GM18520 (cell line): ENCODE results near the gene UBE2F.
"Not testable (repeated sequence)": the region's sequence is repeated elsewhere in the genome, so short reads cannot be mapped to it uniquely, and the experiment has no call there.

Source experiments
- ATAC-seq: cut with Tn5 transposase; IDR thresholded peaks from one replicate; pipeline ENCODE4 v1.9.1; 2021; ENCODE audit not compliant: unreplicated experiment

UBE2F gene

DNA sequence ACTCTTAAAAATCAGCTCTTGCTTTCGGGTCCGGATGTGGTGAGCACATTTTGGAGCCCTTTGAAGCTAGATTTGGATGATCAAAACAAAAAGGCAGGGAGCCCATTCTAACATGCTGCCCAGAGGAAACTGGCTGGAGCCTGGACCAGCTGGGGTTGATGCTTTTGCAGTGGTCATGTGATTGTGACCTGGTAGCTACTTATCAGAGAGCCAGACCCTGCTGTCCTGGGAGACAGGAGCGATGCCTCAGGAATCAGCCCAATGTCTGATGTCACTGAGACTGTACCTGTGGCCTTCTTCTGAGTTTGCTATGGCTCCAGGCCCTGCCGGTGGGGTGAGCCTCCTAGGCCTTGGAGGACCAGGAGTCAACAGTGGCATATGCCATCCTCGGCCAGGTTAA is 75.3 kb downstream of the UBE2F start:
- ATAC-seq = no peak

DNA sequence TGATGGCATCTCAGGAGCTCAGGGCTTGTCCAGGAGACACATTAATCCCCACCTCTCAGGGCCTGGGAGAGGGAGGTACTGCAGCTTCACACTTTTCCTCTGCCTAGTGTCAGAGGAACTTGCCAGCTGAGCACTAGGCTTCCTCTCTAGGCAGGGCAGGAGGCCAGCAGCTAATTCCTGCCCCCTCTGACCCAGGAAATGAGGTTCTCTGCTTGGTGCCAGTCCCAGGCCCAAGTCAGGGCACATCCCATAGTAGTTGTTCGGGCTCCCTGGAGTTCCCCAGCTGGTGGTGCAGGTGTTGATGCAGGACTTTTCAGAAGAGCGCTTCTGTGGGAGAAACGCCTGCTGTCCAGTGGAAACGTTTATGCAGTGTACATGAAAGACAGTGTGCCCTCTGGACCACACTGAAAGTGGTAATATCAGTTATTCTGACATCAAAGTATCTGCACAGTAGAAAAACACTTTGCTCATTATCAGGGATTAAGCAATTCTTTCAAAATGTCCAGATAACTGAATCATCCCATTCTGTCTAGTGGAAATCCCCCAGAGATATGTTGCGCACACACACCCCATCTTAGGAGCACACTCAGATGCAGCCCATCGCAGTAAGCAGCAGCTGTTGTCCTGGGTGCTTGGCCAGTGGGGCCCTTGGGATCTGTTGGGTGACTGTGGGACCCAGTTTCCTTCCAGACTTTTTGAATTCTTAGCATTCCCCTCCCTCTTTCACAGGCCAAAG is 76.2 kb downstream of the UBE2F start:
- ATAC-seq = no peak

DNA sequence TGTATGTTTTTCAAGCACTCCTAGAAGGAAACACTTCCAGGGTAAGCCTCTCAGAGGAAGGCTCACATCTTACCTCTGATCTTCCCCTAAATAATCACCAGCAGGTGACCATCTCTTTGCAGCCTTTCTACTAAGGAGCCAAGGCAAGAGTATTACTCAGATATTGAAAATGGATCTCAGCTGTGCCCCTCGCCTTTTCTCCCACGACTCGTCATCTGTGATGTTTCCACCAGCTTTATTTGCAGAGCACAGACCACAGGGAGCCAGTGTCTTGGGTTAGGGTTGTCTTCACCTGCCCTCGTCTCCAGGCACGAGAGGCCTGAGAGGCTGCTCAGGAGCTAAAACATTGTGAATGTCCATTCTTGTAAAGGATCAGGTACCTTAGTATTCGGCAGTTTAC is 77.0 kb downstream of the UBE2F start:
- ATAC-seq = no peak

DNA sequence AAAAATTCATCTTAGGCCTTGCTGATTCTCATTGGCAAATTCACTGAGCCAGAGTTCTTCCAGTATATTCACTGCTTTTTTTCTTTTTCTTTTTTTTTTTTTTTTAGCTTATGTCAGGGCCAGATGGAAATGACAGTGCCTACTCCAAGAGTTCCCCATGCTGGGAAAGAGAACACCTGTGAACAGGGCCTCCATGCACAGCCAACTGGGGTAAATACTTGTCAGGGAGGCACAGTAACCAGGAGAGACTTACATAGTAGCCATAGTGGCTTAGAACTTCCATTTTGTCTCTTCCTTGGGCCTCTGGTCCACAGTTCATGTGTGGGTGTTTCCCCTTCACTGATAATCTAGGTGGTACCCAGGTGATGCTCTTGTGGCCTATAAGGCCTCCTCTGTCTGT is 78.8 kb downstream of the UBE2F start:
- ATAC-seq = no peak

DNA sequence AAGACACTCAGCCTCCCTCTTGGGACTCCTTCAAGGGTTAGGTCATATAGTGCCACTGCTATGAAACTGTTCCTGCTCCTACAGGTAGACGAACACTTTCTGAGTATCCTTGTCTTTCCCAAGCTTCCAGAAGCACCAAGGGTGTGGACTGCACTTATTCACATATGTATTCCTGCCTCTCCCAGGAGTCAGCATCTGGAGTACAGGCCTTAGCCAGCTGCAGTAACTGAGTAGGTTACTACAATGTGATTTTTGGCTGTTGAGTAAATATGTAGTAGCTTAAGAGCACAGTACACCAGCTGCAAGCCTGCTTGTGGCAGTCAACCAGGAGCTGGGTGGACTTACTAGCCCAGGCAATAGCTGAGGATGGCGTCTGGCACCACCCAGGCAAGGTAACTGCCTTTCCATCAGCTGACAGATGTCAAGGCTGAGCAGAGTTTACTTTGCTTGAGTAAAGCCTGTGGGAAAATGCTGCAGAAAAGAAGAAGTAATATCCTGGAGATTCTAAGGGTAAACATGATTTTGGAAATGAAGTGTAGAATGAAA is 80.0 kb downstream of the UBE2F start:
- no peak for ATAC-seq

DNA sequence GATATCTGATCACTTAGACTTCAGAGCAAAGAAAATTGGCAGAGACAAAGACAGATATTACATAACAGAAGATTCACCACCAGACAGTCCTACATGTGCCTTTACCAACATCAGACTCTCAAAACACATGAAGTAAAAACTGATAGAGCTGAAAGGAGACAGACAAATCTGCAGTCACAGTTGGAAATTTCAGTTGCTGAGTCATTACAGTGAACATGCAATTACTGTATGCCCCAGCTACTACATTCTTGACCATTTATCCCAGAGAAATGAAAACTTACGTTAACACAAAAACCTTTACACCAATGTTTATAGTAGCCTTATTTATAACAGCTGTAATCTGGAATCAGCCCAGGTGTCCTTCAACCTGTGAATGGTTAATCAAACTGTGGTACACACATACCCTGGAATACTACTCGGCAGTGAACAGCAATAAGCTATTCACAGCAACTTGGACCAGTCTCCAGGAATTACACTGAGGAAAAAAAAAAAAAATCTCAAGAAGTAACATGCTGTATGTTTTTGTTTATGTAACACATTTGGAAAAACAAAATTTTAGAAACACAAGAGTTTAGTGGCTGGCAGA is 86.5 kb downstream of the UBE2F start:
- ATAC-seq = no peak

DNA sequence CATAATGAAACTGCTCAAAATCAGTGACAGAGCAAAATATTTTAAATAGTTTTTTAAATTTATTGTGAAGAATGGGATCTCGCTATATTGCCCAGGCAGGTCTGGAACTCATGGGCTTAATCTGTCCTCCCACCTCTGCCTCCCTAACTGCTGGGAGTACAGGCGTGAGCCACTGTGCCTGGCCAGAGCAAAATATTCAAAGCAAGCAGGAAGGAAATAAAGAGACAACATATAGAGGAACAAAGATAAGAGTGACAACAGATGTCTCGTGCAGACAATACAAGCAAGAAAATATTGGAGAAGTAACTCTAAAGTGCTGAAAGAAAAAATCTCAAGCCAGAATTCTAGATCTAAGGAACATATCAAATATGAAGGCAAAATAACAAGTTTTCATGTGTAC is 89.0 kb downstream of the UBE2F start:
- no peak for ATAC-seq

DNA sequence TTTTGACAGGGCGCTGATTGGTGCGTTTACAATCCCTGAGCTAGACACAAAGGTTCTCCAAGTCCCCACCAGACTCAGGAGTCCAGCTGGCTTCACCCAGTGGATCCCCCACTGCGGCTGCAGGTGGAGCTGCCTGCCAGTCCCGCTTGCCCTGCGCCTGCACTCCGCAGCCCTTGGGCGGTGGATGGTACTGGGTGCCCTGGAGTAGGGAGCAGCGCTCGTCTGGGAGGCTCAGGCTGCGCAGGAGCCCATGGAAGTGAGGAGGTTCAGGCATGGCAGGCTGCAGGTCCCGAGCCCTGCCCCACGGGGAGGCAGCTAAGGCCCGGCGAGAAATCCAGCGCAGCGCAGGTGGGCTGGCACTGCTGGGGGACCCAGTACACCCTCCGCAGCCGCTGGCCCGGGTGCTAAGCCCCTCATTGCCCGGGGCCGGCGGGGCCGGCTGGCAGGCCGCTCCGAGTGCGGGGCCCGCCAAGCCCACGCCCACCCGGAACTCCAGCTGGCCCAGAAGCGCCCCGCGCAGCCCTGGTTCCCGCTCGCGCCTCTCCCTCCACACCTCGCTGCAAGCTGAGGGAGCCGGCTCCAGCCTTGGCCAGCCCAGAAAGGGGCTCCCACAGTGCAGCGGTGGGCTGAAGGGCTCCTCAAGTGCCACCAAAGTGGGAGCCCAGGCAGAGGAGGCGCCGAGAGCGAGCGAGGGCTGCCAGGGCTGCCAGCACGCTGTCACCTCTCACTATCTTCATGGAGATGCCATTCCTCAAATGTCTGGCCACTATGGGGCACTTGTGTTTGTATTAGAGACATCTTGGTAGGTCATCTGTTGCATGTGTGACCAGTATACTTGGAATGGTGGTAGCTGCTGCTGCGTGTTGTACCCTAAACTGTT is 91.1 kb downstream of the UBE2F start:
- ATAC-seq = not testable (repeated sequence)

DNA sequence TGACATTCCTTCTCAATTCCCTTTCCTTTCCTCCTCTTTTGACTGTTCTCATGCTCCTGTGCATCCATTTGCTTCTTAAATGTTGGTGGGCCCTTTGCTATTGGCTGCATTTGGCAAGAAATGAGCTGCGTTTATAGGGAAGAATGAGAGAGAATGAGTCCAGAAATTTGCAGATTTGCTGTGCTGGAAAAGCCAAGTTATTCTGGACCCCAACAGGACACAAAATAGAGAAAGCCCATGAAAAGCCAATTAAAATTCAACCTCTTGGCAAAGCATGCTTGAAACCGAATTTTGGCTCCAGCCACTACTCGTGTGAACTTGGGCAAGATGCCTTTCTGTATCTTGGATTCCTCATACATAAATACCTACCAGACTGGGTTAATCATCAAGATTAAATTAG is 92.7 kb downstream of the UBE2F start:
- ATAC-seq = no peak

DNA sequence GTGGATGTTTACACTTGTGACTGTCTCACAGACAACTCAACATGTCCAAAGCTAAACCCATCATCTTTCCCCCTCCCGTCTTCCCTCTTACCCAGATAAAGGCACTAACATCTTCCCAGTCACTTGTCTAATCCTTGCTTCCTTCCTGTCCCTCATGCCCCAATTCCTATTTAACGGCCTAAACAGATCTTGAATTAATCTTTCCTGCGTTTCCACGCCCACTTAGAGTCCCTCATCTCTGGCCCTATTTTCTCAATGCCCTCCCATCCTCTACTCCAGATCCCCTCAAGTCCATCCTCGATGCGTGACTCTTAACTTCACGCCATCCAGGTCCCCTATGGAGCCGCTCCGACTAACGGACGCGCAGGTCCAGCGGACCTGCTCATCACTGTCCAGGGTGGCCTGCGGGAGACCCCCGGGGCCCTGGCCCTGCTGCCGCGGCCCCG is 93.3 kb downstream of the UBE2F start:
- no peak for ATAC-seq

DNA sequence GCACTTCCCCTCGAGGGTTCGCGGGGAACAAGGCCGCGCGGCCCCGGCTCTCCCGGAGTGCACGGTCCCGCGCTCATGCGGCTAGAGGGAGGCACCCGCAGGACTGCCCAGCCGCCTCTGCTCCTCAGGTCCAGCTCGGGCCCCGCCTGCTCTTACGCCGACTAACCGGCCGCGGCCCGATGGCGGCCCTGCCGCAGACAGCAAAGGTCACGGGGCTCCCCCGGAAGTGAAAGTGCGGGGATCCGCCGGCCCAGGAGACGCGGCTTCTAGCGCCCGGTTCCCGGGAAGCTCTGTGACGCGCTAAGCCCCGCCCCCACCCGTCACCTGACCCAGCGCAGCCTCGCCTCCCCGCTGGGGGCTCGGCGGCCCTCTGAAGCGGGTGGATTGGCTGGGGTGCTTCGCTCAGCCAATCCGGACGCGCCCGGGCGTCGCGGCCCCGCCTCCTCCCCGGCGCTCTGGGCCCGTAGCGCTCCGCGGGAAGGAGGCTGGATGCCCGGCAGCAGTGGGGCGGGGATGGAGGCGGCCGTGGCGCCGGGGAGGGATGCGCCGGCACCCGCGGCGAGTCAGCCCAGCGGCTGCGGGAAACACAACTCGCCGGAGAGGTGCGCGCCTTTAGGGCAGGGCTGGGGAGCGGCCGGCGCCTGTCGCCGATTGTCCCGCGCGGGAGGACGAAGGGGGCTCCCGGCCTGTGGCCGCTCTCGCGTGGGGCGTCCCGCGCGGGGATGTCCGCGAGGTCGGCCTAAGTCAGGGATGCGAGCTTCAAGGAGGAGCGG is 93.9 kb downstream of the UBE2F start, which contains the start of gene SCLY:
TSS of gene SCLY (plus strand) at position 460 of the 773 bp plus-strand sequence. CDS start at position 514, 54 bp downstream.
- ATAC-seq = peak; percentile 91

DNA sequence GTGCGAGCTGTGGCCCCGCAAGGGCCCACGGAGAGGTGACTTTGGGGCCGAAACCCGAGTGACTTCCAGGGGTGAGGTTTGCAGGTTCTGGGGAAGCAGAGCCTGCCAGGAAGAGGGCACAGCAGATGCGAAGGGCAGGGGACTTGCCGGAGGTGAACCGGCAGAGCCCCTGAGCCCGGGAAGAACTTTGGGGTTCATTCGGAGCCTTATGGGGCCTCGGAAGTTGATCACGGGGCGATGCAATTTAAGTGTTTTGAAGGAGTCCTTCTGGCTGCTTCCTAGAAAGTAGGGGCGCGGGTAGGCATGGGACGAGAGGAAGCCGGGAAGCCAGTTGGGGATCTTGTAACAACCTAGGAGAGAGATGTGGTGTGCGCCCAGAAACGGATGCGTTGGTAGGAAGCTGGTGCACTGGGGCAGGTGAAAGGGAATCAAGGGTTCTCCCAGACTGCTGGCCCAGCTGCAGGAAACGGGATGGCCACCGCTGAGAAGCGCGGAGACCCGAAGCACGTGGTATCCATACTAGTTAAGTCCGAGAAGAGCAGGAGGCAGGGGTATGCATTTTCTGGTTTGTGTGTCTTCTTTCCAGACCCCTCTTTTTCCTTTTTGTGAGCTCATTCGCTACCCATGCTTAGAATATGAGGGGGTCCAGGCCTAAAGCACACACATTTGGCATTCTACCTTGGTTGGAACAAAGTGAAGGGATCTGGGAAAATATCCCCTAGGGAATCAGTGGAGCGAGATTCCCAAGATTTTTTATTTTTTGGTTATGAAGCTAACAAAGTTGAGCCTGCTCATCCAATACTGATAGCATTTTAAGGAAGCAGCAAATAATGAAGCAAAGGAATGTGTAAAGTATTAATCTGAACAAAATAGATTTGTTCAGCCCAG is 94.7 kb downstream of the UBE2F start:
- ATAC-seq = no peak

DNA sequence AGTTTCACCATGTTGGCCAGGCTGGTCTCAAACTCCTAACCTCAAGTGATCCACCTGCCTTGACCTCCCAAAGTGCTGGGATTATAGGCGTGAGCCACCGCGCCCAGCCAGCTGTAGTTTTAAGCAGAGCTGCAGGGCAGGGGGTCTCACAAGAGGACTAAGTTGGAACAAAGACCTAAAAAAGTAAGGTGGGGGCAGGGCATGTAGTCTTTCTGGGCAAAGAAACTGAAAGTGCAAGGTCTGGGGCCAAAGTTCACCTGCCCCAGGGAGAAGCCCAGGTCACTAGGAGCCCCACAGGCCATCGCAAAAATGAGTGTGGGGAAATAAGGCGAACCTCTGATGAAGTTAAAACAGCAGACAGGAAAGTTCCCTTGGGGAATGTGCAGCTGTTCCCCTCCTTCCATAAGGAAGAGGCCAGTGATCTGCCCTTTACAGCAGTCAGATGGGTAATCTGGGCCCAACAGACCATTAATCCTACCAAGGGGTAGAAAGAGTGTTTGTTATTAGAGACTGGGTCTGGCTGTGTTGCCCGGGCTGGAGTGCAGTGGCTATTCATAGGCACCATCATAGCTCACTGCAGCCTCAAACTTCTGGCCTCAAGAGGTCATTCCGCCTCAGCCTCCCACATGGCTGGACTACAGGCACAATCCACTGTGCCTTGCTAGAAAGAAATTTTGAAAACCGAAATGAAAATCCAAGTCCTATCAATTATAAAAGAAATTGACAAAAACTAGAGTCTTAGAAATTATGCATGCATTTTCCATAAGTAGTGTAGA is 96.8 kb downstream of the UBE2F start:
- no peak for ATAC-seq

DNA sequence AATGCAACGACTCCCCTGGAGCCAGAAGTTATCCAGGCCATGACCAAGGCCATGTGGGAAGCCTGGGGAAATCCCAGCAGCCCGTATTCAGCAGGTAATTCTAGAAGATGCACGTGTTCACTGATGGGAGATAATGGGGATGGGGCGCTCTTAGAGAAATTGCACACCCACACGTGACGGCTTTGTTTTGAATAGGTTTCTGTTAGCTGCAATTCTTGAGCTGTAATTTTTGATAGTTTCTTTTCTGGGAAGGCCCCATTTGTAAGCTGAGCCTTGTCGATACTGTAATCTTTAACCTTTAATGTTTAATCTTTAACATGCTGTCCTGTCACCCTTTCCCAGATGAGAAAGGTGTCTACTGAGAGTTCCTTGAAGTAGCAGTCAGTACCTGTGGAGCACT is 97.6 kb downstream of the UBE2F start:
- no peak for ATAC-seq

DNA sequence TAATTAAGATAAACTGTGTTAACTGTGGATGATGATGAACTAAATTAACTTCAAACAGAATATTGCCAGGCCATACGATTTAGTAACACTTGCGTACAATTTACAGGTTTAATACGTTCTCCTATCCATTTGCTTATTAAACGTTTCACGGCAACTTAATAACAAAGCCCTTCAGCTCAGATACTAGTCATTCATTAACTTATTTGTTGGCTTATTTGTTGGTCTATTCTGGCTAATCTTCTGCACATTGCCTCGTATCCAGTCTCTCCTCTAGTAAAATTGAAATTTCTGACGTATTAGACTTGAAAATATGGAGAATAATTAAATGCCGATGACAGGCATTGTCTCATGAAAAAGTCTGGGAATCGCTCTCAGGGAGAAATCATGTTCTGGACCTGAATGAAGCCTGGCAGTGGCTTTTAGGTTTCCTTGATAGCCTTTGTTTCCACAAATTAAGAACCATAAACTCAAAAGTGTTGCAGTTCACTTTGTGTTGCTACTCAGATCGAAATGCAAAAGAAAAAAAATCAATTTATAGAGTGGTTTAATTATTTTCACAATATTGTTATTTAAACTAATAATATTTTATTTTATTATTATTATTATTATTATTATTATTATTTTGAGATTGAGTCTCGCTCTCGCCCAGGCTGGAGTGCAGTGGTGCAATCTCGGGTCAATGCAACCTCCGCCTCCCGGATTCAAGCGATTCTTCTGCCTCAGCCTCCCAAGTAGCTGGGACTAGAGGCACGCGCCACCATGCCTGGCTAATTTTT is 98.4 kb downstream of the UBE2F start:
- ATAC-seq = no peak

DNA sequence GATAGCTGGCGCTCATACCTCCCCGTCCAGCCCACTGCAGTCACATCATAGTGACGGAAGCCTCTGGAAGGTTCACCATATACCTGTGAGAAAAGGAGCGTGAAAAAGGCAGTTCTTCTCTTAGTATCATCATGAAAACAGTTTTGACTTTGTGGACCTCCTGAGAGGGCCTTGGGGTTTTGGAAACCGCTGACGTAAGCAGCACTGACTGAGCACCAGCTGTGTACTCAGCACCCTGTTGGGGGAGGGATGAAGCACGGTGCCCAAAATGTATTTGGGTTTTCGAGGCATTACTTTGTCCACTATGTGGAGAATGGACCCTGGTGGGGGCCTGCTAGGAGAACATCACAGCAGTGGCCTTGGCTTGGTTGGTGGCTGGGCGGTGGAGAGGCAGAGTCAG is 99.4 kb downstream of the UBE2F start:
- ATAC-seq = no peak

DNA sequence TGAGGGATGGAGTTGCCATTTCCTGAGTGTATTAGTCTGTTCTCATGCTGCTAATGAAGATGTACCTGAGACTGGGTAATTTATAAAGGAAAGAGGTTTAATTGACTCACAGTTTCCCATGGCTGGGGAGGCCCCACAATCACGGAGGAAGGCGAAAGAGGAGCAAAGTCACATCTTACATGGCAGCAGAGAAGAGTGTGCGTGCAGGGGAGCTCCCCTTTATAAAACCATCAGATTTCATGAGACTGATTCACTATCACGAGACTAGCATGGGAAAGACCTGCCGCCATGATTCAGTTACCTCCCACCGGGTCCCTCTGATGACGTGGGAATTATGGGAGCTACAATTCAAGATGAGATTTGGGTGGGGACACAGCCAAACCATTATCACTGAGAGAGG is 99.9 kb downstream of the UBE2F start:
- ATAC-seq = not testable (repeated sequence)

DNA sequence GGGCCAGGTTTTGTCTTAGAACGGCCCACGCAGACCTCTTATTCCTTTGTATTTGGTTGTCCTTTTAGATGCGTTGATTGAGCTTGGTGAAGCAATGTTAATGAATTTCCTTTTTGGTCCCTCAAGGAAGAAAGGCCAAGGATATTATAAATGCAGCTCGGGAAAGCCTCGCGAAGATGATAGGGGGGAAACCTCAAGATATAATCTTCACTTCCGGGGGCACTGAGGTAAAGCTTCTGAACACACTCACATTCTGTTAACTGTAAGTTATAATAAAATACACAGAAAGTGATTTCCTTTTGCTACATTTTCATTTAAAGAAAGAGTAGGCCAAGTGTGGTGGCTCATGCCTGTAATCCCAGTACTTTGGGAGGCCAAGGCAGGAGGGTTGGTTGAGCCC is 101.1 kb downstream of the UBE2F start:
- ATAC-seq = no peak
